CD4-positive, alpha-beta T cell treated with Interleukin-15 for 4 hours (primary cell): Measurements from ENCODE around the gene MEGF6.
A peak's percentile ranks its signal among the peaks of the same experiment; 100 is the strongest.
"Not testable (repeated sequence)": the region's sequence is repeated elsewhere in the genome, so short reads cannot be mapped to it uniquely, and the experiment has no call there.

ENCODE experiments used
- DNase-seq: peaks from one replicate; pipeline ENCODE4 v3.0.0-alpha.2; 2020; ENCODE audit warnings: low spot score

MEGF6 gene

DNA sequence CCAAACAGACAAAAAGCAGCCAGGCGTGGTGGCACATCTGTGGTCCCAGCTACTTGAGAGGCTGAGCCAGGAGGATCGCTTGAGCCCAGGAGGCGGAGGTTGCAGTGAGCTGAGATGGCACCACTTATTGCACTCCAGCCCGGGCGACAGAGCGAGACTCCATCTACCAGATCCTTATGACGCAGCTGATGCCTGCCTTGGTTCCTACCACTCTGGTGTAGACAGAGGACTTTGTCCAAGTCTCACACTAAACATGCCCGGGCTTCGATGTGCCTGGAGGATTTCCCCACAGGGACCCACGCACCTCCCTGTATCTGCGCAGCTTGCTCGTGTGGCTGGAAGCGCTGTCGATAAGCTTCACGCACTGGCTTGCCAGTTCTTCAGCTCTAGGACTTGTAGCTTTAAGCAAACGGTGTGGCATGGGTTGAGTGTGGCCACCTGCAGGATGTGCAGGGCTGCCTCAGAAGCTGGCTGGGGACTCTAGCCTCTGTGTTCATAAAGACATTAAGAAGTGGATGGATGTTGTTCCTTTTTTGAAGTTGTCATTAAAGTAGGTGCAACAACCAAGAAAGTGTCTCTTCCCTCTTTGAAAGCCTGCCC lies 18.4 kb upstream of the MEGF6 start:
- no peak for DNase-seq

DNA sequence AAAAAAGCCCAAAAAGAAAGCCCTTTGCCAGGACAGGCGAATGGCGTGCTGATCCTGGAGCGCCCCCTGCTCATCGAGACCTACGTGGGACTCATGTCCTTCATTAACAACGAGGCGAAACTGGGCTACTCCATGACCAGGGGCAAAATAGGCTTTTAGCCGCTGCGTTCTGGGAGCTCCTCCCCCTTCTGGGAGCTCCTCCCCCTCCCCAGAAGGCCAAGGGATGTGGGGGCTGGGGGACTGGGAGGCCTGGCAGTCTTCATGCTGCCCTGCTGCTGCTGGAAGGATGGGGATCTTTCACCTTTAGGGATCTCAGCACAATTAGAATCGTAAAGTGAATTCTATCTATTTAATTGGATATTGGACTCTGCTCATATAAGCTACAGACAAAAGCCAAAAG lies 17.1 kb upstream of the MEGF6 start:
- no peak for DNase-seq

DNA sequence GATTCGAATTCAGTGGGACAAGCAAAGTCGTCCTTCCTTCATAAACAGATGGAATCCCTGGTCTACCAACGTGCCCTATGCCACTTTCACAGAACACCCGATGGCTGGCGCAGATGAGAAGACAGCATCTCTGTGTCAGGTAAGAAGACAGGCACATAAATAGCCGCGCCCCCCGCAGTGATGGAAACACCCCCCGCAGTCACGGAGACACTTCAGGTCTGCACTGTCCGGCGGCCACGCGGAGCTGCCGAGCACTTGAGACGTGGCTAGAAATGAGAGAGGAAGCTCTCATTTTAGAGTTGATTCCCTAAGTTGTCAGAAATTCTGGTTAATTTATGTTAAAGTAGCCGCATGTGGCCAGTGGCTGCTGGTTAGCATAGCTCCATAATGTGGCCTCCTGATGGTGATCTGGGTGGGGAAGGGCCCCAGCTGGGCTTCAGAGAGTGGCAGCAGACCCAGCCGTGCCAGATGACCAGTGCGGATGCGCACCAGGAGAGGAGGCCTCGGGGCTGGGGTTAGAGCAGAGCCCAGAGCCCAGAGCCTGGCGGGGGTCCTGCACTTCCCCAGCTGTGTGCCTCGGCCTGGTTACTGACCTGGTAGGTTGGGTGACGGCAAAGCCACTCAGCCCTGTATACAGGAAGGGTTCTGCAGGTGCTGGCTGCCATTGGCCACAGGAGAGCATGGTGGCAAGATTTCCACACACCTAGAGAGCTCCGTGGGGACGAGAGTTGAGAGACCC lies 16.4 kb upstream of the MEGF6 start:
- DNase-seq, result no peak

DNA sequence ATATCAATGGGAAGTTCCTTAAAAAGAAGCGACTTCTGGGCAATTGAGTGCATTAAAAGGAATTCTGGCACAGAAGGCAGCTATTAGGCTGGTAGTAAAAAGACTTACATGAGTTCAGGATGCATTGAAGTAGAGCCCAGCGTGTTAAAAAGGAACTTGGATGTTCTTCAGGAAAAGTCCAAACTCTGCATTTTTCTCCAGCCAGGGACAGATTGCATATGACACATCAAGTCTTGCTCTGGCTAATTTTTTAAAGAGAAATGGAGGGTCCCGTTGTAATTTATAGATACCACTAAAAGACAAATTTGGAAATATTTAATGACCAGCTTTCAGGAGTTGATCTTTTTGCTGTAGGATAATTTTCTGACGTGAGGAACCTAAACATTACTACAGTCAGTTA lies 14.7 kb upstream of the MEGF6 start:
- no peak for DNase-seq

DNA sequence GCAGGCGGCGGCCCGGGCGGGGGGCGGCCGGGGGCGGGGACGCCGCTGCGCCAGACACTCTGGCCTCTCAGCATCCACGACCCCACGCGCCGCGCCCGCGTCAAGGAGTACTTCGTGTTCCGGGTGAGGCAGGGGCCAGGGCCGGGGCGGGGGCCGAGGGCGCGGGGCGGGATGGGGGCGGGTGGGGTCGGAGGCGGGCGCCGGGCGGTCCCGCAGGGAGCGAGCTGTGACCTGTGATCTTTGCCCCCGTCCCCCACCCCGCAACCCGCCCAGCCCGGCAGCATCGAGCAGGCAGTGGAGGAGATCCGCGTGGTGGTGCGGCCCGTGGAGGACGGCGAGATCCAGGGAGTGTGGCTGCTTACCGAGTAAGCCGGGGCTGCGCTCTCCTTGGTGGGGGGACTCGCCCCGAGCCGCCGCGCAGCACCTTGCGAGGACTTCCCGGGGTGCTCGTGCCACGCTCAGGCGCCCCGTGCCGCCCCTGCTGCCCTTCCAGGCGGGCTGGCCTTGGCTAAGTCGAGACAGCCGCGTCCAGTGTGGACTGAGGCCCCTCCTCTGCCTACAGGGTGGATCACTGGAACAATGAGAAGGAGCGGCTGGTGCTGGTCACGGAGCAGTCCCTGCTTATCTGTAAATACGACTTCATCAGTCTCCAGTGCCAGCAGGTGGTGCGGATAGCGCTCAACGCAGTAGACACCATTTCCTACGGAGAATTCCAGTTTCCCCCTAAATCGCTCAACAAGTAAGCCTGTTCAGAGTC lies 14.0 kb upstream of the MEGF6 start:
- no peak for DNase-seq

DNA sequence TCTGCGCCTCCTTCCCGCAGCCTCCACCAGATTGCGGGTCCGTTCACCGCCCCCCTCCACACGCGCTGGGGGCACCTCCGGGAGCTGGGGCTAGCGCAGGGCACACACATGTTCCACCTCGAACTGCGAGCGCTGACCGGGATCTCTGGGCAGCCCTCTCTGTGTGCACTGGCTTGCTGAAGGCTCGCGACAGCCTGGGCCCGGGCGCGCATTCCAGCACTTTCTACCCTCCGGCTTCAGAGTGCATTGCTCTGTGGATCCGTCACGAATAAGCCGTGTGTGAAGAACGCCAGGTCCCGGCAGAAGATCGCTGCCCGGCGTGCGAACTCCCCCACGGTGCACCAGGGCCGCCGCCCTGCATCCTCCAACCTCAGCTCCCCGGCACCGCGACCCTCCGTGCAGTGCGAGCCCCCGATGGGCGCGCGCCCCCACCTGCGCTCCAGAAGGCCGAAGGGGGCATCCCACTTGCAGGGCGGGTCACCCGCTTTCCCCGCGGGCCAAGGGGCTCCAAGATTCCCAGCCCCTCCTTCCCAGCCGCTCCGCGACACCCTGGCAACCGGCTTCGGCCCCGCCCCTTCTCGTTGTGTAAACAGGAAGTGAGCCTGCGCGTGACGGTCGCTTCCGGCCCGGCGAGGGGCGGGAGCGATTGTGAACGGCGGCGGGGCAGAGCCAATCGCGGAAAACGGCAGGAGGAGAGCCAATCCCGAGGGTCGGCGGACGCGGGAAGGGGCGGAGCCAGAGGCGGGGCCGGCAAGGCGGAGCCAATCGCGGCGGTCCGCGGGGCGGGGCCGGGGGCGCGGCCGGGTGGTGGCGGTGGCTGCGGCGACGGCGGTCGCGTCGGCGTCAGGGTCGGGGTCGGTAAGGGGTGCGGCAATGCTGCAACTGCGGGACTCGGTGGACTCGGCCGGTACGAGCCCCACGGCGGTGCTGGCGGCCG lies 13.2 kb upstream of the MEGF6 start, which contains the start of gene TPRG1L:
Gene TPRG1L (plus strand): TSS at position 816 of the 937 bp plus-strand sequence. CDS start 58 bp downstream, at position 874.
- DNase-seq, result peak; percentile 98

DNA sequence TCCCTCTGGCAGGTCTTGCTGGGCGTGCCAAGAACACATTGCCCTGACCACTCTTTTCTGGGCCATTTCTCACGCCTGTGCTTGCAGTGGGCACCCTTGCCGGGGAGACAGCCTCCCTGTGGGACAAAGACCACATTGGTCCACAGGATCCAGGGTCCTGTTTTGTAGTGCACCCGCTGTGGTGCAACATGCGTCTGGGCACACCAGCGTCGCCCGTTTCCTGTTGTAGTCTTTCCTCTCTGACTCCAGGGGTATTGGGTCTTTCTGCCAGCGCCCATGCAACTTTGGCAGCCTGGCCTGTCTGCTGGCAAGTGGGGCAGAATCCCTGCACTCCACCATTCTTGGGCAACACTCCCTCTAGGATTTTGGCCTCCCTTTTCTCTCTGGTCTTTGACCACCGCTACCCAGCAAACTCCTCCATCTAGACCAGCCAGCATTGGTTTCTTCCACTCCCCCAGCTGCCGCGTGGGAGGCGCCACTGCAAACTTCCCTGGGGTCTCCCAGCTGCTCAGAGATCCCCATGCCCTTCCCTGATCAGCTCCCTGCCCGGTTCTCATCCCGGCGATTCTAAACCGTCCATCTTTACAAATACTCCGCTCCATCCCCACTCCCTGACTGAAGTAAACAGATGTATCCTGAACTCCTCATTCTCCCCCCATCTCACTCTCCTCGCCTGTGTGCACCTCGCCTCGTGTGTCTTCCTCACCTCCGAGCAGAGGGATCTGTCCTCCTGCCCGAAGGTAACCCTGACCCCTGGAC lies 12.3 kb upstream of the MEGF6 start:
- DNase-seq, result no peak

DNA sequence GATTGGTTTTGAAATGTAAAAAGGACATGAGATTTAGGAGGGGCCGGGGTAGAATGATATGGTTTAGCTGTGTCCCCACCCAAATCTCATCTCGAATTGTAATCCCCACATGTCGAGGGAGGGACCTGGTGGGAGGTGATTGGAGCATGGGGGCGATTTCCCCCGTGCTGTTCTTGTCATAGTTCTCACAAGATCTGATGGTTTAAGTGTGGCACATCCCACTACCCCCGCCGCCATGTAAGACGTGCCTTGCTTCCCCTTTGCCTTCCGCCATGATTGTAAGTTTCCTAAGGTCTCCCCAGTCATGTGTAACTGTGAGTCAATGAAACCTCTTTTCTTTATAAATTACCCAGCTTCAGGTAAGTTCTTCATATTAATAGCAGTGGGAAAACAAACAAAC lies 10.8 kb upstream of the MEGF6 start:
- not testable (repeated sequence) for DNase-seq

DNA sequence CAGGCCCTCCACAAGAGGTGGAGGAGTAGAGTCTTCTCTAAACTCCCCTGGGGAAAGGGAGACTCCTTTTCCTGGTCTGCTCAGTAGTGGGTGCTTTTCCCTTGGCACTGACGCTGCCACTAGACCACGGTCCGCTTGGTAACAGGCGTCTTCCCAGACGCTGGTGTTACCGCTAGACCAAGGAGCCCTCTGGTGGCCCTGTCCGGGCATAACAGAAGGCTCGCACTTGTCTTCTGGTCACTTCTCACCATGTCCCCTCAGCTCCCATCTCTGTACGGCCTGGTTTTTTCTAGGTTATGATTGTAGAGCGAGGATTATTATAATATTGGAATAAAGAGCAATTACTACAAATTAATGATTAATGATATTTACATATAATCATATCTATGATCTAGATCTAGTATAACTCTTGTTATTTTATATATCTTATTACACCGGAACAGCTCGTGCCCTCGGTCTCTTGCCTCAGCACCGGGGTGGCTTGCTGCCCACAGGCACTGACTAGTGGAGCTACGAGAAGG lies 9.9 kb upstream of the MEGF6 start:
- DNase-seq, result not testable (repeated sequence)

DNA sequence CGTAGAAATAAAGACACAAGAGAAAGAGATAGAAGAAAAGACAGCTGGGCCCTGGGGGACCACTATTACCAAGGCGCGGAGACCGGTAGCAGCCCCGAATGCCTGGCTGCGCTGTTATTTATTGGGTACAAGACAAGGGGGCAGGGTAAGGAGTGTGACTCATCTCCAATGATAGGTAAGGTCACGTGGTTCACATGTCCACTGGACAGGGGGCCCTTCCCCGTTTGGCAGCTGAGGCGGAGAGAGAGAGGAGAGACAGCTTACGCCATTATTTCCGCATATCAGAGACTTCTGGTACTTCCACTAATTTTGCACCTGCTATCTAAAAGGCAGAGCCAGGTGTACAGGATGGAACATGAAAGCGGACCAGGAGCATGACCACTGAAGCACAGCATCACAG lies 9.4 kb upstream of the MEGF6 start:
- DNase-seq, result no peak

DNA sequence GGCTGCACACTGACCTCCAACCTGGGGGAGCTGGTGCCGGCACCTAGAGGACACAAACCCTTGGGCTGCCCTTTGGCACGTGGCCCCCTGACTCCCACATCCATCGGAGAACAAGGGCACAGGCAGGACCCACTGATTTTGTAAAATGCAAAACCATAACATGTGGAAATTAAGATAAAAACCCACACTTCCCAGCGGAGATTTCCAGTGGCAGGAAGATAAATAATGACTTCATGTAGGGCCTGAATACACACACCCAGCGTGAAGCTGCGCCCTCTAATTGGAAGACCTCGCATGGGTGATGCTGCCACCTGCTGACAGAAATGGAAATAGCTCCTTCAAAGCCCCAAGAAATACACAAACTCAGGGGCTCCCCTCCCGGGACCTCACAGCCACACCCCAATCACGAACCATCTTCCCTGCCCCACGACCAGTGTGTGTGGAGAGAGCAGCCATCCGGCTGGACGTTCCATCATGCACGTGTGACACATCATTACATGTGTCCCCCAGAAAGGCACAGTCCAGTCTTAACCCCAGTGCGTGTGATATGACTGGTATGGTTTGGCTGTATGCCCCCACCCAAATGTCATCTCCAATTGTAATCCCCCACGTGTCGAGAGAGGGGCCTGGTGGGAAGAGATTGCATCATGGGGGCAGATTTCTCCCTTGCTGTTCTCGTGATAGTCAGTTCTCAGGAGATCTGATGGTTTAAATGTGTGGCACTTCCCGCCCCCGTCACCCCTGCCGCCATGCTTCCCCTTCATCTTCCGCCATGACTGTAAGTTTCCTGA lies 7.8 kb upstream of the MEGF6 start:
- DNase-seq, result peak; percentile 81

DNA sequence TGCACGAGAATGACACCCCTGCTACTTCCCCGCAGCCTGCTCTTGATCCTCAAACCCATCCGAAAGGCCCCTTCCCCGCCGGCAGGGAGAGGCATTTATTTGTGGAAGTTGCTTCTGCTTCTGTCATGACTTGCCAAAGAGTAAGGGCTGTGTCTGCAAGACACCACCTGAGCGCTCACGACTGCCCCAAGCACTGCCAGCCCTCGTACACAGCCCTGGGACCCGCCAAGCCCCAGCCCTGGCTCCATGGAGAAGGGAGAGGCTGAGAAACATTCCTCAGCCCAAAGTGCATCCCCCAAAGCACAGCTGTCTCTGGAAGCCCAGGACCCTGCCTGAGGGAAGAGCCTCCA lies 7.2 kb upstream of the MEGF6 start:
- DNase-seq, result no peak

DNA sequence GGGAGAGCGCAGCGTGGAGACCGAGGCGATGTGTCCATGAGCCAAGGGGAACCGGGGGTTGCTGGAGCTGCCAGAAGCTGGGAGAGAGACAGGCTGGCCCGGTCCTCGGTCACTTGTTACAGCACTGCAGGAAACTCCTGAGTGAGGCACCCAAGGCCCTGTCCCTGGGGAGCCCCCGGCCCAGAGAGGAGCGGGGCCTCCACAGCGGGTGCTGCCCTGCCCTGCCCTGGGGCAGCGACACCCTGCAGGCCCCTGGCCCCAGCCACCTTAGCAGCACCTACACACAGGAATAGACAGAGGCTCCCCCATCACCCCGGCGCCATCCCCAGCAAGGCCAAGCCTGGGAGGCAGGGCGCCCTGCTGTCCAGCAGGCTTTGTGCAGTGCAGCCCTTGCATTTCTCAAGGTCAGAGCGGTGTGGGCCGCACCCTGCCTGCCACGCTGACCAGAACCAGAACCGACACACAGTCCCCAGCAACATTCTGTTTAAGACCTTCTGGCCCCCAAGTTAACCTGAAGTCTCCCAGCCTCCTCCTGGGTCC lies 6.6 kb upstream of the MEGF6 start:
- DNase-seq, result no peak

DNA sequence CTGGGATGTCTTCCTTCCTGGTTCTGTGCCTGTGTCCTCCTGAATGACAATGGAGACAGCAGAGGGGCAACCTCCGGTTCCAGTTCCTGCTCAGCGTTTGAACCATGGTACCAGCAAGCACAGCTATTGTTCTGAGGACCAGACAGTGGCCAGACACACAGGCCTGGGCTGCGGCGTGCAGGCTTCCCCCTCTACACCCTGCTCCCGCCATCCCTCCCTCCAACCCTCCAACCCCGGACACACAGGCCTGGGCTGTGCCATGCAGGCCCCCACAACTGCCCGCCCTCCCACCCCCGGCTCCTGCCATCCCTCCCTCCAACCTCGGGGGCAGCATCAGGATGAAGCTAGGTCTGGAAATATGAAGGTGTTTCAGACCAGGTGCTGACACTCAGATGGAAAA lies 5.6 kb upstream of the MEGF6 start:
- no peak for DNase-seq

DNA sequence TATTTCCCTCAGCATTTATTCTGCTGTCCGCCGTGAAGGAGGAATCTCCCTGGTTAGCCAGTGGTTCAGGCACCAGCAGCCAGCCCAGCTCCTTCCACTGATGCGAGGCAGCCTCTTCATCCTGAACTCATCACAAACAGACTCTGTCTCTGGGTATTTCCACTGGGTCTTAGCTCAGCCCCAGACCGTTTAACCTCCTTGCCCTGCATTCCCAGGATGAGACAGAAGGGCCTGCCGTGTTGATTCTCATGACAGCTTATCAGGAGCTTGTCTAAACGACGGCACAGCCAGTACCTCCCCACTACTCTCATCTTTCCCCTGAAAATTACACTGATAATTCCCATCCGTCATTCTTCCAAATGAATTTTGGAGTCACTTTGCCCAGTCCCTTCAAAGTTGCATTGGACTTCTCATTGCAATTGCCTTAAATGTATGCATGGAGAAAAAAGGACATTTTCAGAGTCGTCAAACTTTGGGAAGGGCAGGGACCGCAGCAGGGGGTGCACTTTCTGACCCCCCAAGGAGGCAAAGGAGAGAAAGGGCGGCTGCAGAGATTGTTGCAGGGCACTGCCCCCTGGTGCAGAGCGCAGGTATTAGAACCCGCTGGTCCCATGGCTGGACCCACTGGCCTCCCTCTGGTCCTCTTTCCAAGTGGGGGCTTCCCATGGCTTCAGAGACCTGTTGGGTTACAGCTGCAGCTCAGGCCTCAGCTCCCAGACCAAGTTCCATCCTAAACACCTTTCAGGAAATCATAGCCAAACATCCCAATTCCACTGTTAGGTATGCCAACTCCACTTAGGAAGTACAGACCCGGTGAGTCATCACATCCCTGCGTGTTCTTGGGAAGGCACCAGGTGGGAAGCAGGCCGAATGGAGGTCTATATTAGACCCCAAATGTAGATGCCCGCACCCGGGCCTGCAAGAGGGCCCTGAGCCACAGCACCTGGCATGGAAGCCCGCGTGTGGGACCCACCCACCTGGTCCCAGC lies 3.7 kb upstream of the MEGF6 start:
- DNase-seq, result no peak

DNA sequence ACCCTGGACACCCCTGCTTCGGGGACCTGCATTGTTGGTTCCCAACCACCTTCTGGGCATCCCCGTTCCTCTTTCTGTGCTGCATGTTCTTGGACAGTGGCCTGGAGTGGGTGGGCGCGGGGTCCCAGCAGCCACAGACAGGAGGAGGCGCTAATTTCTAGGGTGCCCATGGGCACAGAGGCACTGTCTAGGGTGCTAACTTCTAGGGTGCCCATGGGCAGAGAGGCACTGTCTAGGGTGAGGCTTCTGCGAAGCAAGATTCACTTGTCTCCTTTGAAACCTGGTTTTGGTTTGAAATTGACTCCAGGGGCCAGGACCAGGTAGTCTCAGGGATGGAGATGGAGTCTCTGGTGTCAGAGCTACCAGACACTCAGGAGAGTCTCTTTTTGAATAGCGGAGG lies 815 bp upstream of the MEGF6 start:
- no peak for DNase-seq

DNA sequence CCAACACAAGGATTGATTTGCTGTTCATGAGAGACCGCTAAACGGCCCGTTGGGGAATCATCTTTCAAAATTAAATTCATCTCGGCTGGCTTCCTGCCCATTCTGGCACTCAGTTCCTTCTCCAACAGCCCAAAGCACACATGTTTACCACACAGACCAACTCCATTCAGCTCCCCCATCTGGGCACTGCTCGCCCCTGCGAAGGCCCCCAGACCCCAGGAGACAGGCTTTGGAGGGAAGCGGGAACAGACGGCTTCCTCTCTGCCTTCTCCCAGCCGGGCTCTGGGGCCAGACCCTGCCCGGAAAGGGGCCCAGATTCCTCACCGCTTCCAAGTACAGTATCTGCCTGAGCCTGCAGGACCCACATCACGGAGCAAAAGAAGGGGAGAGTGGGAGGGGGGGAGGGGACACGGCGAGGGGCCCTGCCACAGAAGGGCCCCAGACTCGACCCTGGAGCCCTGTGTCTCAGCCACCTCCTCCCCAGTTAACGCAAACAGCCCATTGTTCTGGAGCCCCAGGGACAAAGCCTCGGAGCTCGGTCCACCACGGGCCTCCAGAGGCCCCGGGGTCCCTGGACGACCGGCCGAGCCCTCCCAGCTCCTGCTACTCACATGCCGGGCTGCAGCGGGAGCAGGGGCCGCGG lies 660 bp downstream of the MEGF6 start:
- DNase-seq, result no peak
